ENCODE data around the gene C1QTNF3. TPM values are rescaled to one million over a fixed set of nuclear protein-coding genes. Genes with fewer than 3 reads are reported as not detected.

C1QTNF3 gene
- total and polyA plus RNA-seq, 9 donors: 2.8 to 17.9 (median 4.4) TPM

DNA sequence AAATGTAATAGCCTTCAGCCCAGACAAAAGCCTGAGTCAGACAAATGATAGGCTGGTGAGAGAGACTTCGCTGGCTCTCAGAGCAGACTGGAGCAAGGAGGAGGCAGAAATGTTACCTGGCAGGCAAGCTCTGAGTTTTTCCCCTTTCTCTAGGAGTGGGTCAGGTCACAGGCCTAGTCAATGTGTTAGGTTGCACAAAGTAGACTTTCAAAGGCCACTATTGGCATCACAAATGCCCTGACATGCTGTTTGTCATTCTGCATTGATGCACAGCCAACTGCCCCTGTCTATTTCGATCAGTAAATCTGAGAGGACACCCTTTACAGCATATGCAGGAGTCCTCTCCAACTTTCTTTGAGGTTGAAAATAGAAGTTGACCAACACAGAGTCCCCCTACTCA, 15.5 kb upstream of the C1QTNF3 start:
- no peaks in the 10 kb centered on the region for H3K36me3 ChIP-seq
- H3K4me1 ChIP-seq (ENCODE audit: insufficient read depth): no peaks in the 10 kb centered on the region
- no peak for TF ChIP-seq EP300 (IDR thresholded peaks at IDR 0.05)
- no peak for TF ChIP-seq POLR2A (IDR thresholded peaks at IDR 0.05)
- TF ChIP-seq, protein P1, sequence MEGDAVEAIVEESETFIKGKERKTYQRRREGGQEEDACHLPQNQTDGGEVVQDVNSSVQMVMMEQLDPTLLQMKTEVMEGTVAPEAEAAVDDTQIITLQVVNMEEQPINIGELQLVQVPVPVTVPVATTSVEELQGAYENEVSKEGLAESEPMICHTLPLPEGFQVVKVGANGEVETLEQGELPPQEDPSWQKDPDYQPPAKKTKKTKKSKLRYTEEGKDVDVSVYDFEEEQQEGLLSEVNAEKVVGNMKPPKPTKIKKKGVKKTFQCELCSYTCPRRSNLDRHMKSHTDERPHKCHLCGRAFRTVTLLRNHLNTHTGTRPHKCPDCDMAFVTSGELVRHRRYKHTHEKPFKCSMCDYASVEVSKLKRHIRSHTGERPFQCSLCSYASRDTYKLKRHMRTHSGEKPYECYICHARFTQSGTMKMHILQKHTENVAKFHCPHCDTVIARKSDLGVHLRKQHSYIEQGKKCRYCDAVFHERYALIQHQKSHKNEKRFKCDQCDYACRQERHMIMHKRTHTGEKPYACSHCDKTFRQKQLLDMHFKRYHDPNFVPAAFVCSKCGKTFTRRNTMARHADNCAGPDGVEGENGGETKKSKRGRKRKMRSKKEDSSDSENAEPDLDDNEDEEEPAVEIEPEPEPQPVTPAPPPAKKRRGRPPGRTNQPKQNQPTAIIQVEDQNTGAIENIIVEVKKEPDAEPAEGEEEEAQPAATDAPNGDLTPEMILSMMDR (IDR thresholded peaks at IDR 0.05): no peak
- no peaks in the 10 kb centered on the region for H3K27me3 ChIP-seq
- no peaks in the 10 kb centered on the region for H3K9me3 ChIP-seq
- H3K4me3 ChIP-seq: no peak overlapping the region
- H3K27ac ChIP-seq: no peak overlapping the region
- DNase-seq: no peak
- intact Hi-C loops (cut with DNase I): no loop called here
- WGBS, 3 donors: 96 to 99% (median 96%) methylated on average over 2 of the region's 2 CpGs

DNA sequence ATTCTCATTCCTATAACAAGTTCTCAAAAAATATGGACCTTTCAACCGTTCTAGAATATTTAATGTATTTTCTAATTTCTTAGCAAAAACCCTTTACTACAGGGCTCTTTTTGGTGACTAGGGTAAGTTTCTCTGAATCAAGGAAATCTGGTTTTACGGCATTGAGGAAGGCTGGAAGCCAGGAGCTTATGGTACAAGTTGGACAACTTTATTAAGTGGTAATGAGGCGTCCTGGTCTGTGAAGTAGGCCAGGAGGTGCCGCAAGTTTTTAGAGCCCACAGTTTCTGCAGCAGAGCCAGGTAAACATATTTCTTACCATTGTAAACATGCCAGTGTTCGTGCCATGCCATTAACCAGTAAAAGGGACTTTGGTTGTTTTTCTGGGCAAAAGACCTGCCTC, 14.6 kb upstream of the C1QTNF3 start:
- no peaks in the 10 kb centered on the region for H3K36me3 ChIP-seq
- no peaks in the 10 kb centered on the region for H3K4me1 ChIP-seq (ENCODE audit: insufficient read depth)
- no peak overlapping the region for H3K4me3 ChIP-seq
- TF ChIP-seq POLR2A (IDR thresholded peaks at IDR 0.05): no peak
- TF ChIP-seq, protein P1 (IDR thresholded peaks at IDR 0.05): no peak
- no peak for TF ChIP-seq EP300 (IDR thresholded peaks at IDR 0.05)
- intact Hi-C loops (cut with DNase I): no loop called here
- no peaks in the 10 kb centered on the region for H3K27me3 ChIP-seq
- no peak for DNase-seq
- H3K9me3 ChIP-seq: no peaks in the 10 kb centered on the region
- WGBS, 3 donors: 95 to 97% (median 96%) methylated on average over 5 of the region's 5 CpGs
- H3K27ac ChIP-seq: no peak overlapping the region

DNA sequence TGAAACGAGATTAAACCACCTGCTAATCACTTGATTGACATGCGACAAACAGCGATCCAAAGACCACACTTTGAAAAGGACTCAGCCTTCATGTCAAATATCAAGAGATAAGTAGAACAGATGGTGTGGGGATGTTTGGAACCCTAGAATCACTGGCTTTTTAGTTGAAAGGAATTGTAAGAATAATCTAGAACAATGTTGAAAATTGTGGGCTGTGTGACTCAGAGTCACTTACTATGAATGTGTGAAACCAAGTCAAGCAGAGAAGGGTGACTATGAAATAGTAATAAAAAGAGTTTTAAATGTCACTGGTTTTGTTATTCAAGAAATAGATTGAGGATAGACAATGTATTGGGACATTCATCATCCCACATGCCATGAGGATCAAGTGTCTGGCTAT, 14.1 kb upstream of the C1QTNF3 start:
- H3K4me1 ChIP-seq (ENCODE audit: insufficient read depth): no peaks in the 10 kb centered on the region
- no peaks in the 10 kb centered on the region for H3K36me3 ChIP-seq
- H3K9me3 ChIP-seq: no peaks in the 10 kb centered on the region
- WGBS, 3 donors: 94 to 95% (median 95%) methylated on average over 3 of the region's 3 CpGs
- no peak overlapping the region for H3K4me3 ChIP-seq
- no peak for DNase-seq
- intact Hi-C loops (cut with DNase I): no loop called here
- H3K27ac ChIP-seq: no peak overlapping the region
- TF ChIP-seq POLR2A (IDR thresholded peaks at IDR 0.05): no peak
- TF ChIP-seq, protein P1 (IDR thresholded peaks at IDR 0.05): no peak
- TF ChIP-seq EP300 (IDR thresholded peaks at IDR 0.05): no peak
- H3K27me3 ChIP-seq: no peaks in the 10 kb centered on the region

DNA sequence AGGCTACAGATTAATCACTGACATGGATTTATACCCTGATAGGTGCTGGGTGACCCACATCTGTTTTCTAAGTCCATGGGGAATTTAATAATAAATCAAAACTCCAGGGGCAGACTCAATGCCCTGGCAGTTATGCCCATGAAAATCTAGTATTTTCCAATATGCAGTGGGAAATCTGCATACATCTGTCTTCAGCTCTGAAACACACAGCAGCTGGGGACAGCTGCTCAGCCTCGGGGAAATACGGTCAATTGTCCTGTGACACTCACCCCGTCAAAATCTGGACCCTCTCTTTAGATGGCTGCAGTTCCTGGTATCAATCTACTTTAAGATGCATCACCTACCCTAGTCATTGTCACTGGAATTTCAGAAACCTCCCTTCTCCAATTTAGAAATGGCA, 12.7 kb upstream of the C1QTNF3 start:
- Histone ChIP-seq H3K4me3 (no peak overlapping the region), H3K27me3 (no peaks in the 10 kb centered on the region), H3K27ac (no peak overlapping the region), H3K36me3 (no peaks in the 10 kb centered on the region), H3K9me3 (no peaks in the 10 kb centered on the region), H3K4me1 (ENCODE audit: insufficient read depth) (no peaks in the 10 kb centered on the region)
- TF ChIP-seq POLR2A (IDR thresholded peaks at IDR 0.05): no peak
- no peak for DNase-seq
- WGBS, 3 donors: 20 to 46% (median 42%) methylated on average over 3 of the region's 3 CpGs
- intact Hi-C loops (cut with DNase I): no loop called here

DNA sequence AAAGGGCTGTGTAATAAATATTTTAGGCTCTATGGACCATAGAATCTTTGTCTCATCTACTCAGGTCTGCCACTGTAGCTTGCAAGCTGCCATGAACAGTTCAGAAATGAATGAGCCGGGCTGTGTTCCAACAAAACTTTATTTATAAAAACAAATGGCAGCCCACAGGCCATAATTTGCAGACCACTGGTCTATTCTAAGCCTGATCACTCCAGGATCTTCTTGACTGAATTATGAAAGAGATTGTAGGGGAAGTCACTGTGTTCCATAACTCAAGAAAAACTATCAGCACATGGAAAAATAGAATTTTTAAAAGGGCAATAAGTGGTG, 11.4 kb upstream of the C1QTNF3 start:
- H3K4me3 ChIP-seq: no peak overlapping the region
- intact Hi-C loops (cut with DNase I): no loop called here
- H3K27me3 ChIP-seq: no peaks in the 10 kb centered on the region
- H3K36me3 ChIP-seq: no peaks in the 10 kb centered on the region
- H3K9me3 ChIP-seq: no peaks in the 10 kb centered on the region
- no peak overlapping the region for H3K27ac ChIP-seq
- TF ChIP-seq EP300 (IDR thresholded peaks at IDR 0.05): no peak
- TF ChIP-seq POLR2A (IDR thresholded peaks at IDR 0.05): no peak
- TF ChIP-seq, protein P1 (IDR thresholded peaks at IDR 0.05): no peak
- DNase-seq: no peak
- no peaks in the 10 kb centered on the region for H3K4me1 ChIP-seq (ENCODE audit: insufficient read depth)
- 83 to 92% (median 83%) methylated on average over 1 of the region's 1 CpG for WGBS, 3 donors
